NCI-H2081 (cell line): Measurements from ENCODE around the gene PCBP1.
"Not testable (repeated sequence)": the region's sequence is repeated elsewhere in the genome, so short reads cannot be mapped to it uniquely, and the experiment has no call there.

Experiments used
- DNase-seq, 2 experiments: peaks; one replicate each; lab custom pipeline; 2025; lab: John Stamatoyannopoulos, UW

Gene PCBP1

DNA sequence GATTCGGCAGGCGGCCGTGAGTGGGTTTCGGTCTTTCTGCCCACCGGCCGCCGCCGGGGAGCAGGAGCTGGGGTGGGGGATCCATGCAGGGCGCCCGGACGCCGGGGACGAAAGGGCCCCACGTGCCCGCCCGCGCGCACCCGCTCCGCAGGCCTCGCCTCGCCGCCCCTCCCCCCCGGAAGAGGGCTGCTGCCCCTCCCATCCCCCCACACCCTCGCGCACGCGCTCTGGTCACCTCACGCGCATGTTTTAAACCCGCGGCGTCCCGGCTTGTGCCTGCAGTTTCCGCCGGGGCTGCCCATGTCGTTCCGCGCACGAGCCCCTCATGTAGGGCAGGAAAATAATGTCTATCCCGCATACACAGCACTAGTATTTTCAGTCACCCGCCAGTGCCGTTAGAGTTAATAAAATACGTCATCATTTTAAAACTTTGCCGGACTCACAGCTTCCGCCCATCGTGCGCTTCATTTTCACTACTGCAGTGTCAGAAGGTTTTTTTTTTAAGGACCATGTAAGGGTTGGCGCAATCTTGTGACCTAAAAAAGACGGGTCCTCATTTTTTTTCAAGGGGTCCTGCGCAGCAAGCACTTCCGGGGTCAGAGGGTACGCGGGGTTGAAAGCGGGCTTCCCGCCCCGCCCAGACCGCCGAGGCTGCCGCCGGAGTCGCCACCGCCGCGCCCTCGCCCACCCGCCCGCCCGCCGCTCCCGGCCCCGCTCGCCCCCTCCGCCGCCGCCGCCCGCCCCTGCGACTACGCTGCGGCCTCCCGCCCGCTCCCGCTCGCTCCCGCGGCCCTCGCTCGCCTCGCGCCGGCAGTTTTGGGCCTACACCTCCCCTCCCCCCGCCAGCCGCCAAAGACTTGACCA is at the start of gene PCBP1:
Gene PCBP1 (plus strand): TSS at position 640 of the 864 bp plus-strand sequence. CDS start 267 bp downstream, outside the sequence.
- peak; percentile 81 to 90 for DNase-seq

GRCh38 chr2:70039366-70039765 is 47.9 kb upstream of the PCBP1 start:
- no peak for DNase-seq

DNA sequence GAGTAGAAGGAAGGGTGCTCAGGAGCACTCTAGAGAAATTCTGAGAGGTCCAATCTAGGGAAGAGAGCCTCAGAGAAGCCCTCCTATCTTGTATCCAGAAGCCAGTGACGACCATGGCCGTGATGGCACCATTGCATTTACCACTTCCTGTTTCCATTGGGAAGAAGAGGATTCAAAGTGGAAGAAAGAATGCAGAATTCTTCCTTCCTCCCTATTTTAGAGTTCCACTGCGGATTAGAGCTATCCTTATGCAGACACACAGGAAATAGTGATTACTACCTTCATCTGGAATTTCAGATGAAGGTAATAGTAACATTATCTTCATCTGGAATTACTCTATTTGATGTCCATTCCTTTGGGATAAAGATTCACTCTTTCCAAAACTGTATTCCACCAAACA is 45.6 kb upstream of the PCBP1 start:
- DNase-seq = no peak

- no peak for DNase-seq
These were observed 45.0 kb upstream of the PCBP1 start for GRCh38 chr2:70042246-70042645.

DNA sequence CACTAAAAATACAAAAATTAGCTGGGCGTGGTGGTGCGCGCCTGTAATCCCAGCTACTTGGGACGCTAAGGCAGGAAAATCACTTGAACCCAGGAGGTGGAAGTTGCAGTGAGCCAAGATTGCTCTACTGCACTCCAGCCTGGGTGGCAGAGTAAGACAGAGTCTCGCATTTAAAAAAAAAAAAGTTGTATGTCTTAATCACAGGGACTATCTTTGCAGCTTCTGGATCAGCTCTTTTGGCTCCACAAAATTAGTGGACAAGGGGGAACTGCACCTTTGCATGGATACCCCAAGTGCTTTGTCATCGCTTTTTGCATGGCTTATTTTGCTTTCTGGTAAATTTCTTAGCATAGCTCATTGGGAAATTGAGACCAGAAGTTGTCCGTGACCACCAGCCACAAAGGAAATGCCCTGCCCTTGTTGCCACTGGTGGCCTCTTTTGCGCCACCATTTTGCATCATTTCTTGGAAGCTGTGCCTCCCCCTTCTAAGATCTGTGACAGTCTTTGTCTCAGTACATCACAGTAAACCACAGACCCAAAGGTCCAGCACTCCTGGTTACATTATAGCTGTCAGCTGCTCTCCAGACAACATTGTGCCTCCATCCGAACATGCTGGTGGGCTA is 43.9 kb upstream of the PCBP1 start:
- no peak for DNase-seq

DNA sequence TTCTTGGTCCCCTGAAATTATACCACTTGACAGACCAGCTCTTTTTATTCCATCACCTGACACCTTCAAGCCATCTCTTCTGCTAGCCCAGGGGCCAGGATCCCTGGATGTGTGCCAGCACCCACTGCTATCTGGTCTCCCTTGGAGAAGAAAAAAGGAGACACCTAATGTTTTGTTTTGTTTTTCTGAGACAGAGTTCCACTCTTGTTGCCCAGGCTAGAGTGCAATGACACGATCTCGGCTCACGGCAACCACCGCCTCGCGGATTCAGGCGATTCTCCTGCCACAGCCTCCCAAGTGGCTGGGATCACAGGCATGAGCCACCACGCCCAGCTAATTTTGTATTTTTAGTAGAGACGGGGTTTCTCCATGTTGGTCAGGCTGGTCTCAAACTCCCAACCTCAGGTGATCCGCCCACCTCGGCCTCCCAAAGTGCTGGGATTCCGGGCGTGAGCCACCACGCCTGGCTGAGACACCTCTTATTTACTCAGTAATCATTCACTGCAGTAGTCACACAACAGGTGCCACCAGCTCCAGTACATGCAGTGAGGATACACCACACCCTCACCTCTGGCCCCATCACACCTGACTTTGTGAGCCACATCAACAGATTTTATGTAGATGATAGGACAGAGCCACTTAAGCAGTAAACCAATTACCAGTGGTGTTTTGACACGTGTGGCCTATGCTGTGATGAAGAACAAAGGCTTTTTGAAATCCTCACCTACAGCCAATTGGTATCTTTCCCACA is 42.8 kb upstream of the PCBP1 start:
- DNase-seq = no peak

DNA sequence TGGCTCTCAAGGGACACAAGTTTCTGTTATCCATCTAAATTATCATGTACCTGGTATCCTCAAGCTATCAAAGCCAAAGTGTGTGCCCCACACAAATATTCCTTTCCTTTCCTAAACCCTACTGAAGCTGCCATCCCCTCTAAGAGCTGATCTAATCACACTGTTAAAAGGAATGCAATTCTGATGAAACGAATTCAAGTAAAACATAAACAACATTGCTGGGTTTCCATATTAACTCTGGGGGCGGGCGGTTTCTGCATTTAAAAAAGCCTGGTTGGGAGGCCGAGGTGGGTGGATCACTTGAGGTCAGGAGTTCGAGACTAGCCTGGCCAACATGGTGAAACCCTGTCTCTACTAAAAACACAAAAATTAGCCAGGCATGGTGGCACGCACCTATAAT is 41.9 kb upstream of the PCBP1 start:
- no peak for DNase-seq

- no peak for DNase-seq
These were observed 41.3 kb upstream of the PCBP1 start for GRCh38 chr2:70045932-70046331.

DNA sequence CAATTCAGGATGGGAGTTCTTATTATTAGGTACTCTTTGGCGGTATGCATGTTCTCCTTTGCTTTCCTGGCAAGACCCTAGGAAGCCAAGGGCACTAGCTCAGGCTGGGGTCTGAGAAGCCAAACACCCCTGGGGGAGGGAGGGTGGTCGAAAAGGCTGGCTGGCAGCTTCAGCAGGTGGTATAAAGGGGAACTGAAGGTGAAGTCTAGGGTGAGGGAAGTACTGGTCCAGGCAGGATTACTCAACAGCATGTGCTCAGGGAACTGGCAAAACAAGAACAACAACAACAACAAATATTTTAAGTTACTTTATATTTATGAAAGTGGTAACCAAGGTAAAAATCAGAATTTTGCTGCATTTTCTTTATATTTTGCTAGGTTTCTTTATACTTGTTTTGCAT is 40.7 kb upstream of the PCBP1 start:
- DNase-seq = no peak

DNA sequence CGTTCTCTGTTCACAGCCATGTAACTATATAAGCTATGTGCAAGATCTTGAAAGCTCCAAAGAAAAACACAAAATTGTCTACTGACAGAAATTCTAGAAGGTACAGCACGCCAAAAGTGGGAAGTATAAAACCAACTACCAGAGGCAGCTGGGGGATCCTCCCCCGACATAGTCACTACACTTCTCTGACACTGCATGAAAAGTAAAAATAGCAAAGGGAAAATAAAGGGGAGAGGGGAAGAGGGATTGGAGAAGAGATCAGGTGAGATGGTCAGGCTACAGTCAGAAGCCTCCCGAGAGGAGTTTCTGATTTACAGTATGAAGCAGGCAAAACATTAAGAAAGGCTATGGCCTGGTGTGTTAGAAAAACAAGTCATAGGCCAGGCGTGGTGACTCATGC is 39.8 kb upstream of the PCBP1 start:
- DNase-seq = no peak

GRCh38 chr2:70049255-70049654 is 38.0 kb upstream of the PCBP1 start:
- DNase-seq = no peak

DNA sequence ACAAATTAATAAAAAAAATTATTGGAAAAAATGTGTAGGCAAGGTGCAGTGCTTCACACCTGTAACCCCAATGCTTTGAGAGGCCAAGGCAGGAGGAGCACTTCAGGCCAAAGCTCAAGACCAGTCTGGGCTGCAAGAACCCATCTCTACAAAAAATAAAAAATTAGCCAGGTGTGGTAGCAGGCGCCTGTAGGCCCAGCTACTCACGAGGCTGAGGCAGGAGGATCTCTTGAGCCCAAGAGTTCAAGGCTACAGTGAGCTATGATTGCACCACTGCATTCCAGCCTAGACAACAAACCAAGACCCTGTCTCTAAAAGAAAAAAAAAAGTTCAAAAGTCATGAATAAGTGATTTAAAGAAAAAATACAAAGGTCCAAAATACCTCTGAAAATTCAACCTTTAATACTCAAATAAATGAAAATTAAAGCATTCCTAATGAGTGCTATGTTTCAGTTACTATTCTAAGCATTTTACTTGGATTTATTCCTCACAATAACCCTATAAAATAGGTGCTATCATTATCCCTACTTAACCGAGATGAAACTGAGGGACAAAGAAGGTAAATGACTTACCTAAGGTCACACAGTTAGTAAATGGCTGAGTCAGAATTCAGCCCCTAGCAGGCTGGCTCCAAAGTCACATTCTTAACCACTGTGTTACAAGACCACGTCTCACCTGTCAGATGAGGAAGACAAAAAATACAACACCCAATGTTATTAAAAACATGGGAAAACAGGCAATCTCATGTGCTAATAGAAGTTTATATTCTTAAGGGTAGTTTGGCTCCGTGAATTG is 36.4 kb upstream of the PCBP1 start:
- DNase-seq = no peak

DNA sequence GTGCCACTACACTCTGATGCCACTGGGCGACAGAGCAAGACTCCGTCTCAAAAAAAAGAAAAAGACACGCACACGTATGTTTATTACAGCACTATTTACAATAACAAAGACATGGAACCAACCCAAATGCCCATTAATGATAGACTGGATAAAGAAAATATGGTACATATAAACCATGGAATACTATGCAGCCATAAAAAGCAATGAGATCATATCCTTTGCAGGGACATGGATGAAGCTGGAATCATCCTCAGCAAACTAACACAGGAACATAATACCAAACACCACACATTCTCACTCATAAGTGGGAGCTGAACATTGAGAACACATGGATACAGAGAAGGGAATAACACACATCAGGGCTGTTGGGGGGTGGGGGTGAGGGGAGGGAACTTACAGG is 32.0 kb upstream of the PCBP1 start:
- DNase-seq = not testable (repeated sequence)

DNA sequence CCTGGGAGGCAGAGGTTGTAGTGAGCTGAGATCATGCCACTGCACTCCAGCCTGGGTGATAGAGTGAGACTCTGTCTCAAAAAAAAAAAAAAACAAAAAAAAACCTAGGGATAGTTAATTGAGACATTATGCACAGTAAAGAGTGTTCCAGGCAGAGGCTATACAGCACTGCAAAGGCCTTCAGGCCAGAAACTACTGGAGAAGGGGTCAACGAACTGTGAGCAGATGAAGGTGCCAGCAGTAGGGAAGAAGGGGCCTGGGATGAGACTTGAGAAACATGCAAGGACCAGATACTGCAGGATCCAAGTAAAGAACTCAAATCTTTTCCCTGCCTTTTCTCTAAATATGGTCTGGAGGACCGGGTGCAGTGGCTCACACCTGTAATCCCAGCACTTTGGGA is 26.0 kb upstream of the PCBP1 start:
- no peak for DNase-seq

DNA sequence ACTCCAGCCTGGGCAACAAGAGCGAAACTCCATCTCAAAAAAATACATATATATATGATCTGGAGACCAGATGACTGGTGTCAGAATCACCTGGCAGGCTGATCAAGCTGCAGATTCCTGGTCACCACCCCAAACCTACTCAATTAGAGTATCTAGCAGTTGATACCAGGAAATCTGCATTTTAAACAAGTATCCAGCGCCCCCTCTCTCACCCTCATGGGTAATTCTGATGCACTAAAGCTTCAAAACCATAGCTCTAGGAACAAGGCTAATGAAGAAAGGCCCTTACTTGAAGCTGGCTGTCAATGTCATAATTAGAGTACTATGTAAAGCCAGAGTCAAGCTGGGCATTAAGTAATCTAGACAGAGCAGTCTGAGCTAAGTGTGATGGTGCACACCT is 25.0 kb upstream of the PCBP1 start:
- no peak for DNase-seq

DNA sequence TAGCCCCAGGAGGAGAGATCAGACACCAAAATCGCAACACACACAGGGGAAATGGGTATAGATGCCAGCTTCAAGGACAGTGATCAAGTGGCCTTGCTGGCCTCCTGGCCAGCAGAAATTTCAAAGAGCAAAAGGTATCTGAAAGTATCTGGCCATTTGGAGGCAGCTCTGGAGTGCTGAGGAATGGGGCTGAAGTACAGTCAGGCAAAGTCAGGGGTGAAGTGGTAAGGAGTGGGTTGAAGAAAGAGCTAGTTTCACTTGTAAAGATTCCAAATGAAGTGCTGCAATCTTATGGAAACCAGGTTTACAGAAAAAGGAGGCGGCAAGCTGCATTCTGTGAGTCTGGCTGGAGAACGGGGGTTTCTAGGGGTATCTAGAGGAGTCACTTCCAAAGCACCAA is 19.2 kb upstream of the PCBP1 start:
- no peak for DNase-seq

DNA sequence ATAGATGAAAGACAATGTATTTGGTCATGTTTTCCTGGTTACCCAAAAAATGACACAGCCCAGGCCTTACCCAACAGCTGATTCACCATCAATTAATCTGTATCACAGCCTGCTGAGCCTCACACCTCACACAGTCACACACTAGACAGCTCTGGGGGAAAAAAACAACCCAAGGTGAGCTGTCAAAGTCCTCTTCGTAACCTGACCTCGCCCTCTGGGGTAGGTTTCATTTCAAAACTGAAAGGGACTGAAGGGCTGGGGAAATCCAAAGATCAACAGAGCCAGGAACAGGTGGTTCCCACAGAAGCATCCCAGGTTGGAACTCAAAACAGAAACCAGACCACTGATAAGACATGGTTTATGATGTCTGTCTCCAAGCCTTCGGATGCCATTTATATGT is 18.2 kb upstream of the PCBP1 start:
- DNase-seq = no peak

- peak; percentile 45 to 74 for DNase-seq
These were observed 16.6 kb upstream of the PCBP1 start for GRCh38 chr2:70070542-70071268.

DNA sequence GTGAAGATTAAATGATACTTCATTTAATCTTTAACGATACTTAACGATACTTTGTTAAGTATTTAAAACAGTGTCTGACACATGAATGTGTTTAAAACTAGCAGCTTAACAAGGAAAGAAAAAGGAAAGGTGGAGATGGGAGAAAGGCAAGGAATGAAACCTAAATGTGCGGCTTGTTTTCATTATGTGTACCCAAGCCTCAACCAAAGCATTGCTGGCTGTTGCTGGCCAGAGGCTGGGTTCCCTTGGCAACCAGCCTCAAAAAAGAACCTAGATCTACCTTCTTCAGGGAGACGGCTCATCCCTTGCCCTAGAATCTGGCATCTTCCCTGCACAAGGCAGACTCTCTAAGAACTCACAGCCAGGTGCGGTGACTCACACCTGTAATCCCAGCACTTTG is 13.8 kb upstream of the PCBP1 start:
- DNase-seq = no peak

- no peak for DNase-seq
These were observed 8.9 kb upstream of the PCBP1 start for GRCh38 chr2:70078384-70078783.

DNA sequence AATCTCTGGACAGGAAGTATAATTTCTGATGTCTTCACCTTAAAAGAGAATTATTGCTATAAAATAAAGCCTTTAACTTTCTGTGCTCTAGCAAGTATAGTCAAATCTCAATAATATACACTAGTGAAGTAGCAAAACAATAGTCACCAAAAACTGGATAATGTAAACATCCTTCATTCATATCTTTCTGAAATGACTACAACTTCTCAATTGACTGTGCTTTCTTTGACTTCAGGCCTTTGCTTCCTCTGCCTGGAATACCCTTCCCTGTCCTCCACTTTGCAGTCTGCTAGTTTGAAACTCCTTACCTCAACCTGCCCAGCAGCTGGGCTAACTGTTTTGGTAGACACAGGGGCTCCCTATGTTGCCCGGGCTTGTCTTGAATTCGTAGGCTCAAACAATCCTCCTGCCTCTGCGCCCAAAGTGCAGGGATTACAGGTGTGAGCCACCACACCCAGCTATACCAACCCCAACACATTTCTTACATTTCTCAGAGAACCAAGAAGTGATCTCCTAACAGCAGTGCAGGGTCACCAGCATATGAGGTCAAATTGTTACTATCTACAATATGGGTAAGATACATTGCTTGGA is 6.6 kb upstream of the PCBP1 start:
- DNase-seq = no peak
